Limb (tissue), 2 donors: ENCODE results near the gene SPINDOC.
"Not testable (repeated sequence)": the region's sequence is repeated elsewhere in the genome, so short reads cannot be mapped to it uniquely, and the experiment has no call there.

ENCODE experiments used
- DNase-seq, 2 donors: peaks; one replicate each; pipeline ENCODE4 v3.0.0-alpha.2; 2016; ENCODE audit errors: extremely low spot score in 2 of 2

The SPINDOC gene

GRCh38 chr11:63785823-63786222 lies 27.4 kb upstream of the SPINDOC start:
- DNase-seq, result no peak

GRCh38 chr11:63791495-63792167 lies 21.6 kb upstream of the SPINDOC start:
- no peak for DNase-seq

- no peak for DNase-seq
These were observed 20.1 kb upstream of the SPINDOC start for GRCh38 chr11:63793161-63793560.

- DNase-seq, result no peak
These were observed 18.2 kb upstream of the SPINDOC start for GRCh38 chr11:63795066-63795465.

GRCh38 chr11:63800921-63801320 lies 12.3 kb upstream of the SPINDOC start:
- DNase-seq, result no peak

GRCh38 chr11:63802637-63803414 lies 10.4 kb upstream of the SPINDOC start:
- DNase-seq, result no peak

- DNase-seq, result no peak
These were observed 9.0 kb upstream of the SPINDOC start for GRCh38 chr11:63804259-63804658.

- no peak for DNase-seq
These were observed 7.3 kb upstream of the SPINDOC start for GRCh38 chr11:63805844-63806415.

GRCh38 chr11:63810383-63810782 lies 2.9 kb upstream of the SPINDOC start:
- DNase-seq, result not testable (repeated sequence)

- DNase-seq, result no peak
These were observed 1.7 kb upstream of the SPINDOC start for GRCh38 chr11:63811522-63811921.

GRCh38 chr11:63813563-63814382 lies 517 bp downstream of the SPINDOC start:
- DNase-seq, result peak; percentile 16 to 76

GRCh38 chr11:63814383-63814736 lies 1.1 kb downstream of the SPINDOC start:
- no peak for DNase-seq

GRCh38 chr11:63816166-63816565 lies 2.9 kb downstream of the SPINDOC start:
- no peak for DNase-seq

GRCh38 chr11:63816732-63817131 lies 3.5 kb downstream of the SPINDOC start:
- DNase-seq, result no peak

- no peak for DNase-seq
These were observed 4.7 kb downstream of the SPINDOC start for GRCh38 chr11:63817758-63818498.

- DNase-seq, result no peak
These were observed 5.4 kb downstream of the SPINDOC start for GRCh38 chr11:63818609-63819008.

GRCh38 chr11:63821411-63821810 lies 8.2 kb downstream of the SPINDOC start:
- DNase-seq, result no peak

GRCh38 chr11:63826471-63827190 lies 13.4 kb downstream of the SPINDOC start:
- DNase-seq, result no peak

- no peak for DNase-seq
These were observed 16.7 kb downstream of the SPINDOC start for GRCh38 chr11:63829823-63830489.

- no peak for DNase-seq
These were observed 18.1 kb downstream of the SPINDOC start for GRCh38 chr11:63831326-63831725.
